HL-60 (cell line): ENCODE measurements around the gene SLC25A23.
A peak's percentile ranks its signal among the peaks of the same experiment; 100 is the strongest.

Source experiments
- DNase-seq, 2 experiments: peaks; one replicate each; pipeline ENCODE4 v3.0.0-alpha.2; 2010 to 2020; ENCODE audit warnings: low read depth in 1 of 2, low spot score in 1 of 2
- H3K27ac ChIP-seq: fragments of 250-450 bp; sonication (Bioruptor Pico); replicated peaks from 2 replicates; pipeline ENCODE4 v1.5.1; 2020; ENCODE audit warnings: mild to moderate bottlenecking, moderate library complexity
- H3K27me3 ChIP-seq: fragments of 250-450 bp; sonication (Bioruptor Pico); 2 replicates; pipeline ENCODE4 v1.5.1; 2021; ENCODE audit warnings: mild to moderate bottlenecking, moderate library complexity; ENCODE audit not compliant: insufficient read depth, poor library complexity, severe bottlenecking
- H3K4me3 ChIP-seq: replicated peaks from 2 replicates; pipeline ENCODE4 v1.5.1; 2011; ENCODE audit warnings: mild to moderate bottlenecking, control low read depth, low read length; ENCODE audit not compliant: insufficient read depth
- CTCF ChIP-seq: IDR thresholded peaks from one replicate; pipeline ENCODE4 v1.5.1; 2011; ENCODE audit warnings: low read length, control low read depth, inconsistent platforms; ENCODE audit not compliant: insufficient read depth
- GABPA ChIP-seq: IDR thresholded peaks from 2 replicates; pipeline ENCODE4 v1.6.1; 2012; ENCODE audit warnings: low read depth
- POLR2AphosphoS5 ChIP-seq: IDR thresholded peaks from 2 replicates; pipeline ENCODE4 v1.6.1; 2012; ENCODE audit warnings: low read depth
- REST ChIP-seq: IDR thresholded peaks from 2 replicates; pipeline ENCODE4 v1.6.1; 2012; ENCODE audit warnings: low read depth; ENCODE audit not compliant: insufficient replicate concordance
- SPI1 ChIP-seq: IDR thresholded peaks from 2 replicates; pipeline ENCODE4 v1.6.1; 2012; ENCODE audit warnings: low read depth, mild to moderate bottlenecking, borderline replicate concordance

SLC25A23 gene

GRCh38 chr19:6465006-6465405, 5.4 kb upstream of the SLC25A23 start:
- TF ChIP-seq SPI1, result no peak
- no peak for TF ChIP-seq REST
- no peak for TF ChIP-seq POLR2AphosphoS5
- no peak for TF ChIP-seq CTCF
- TF ChIP-seq GABPA, result no peak
- no peak overlapping the region for H3K4me3 ChIP-seq
- H3K27ac ChIP-seq, result no peak overlapping the region
- H3K27me3 ChIP-seq, result peaks cover 11% of the 10 kb centered on the region
- DNase-seq, result no peak

GRCh38 chr19:6464070-6464873, 4.7 kb upstream of the SLC25A23 start, which contains the start of gene CRB3:
CRB3 (plus strand) TSS chr19:6464271; CDS start chr19:6464702, 431 bp downstream.
- Histone ChIP-seq H3K27ac (no peak within 1 kb of the TSS), H3K27me3 (peaks cover 11% of the 10 kb centered on the region), H3K4me3 (no peak within 1 kb of the TSS)
- TF ChIP-seq CTCF (no peak), GABPA (no peak), POLR2AphosphoS5 (no peak), REST (no peak), SPI1 (no peak)
- DNase-seq, result no peak

GRCh38 chr19:6460099-6460884, 700 bp upstream of the SLC25A23 start:
- peak overlapping the region; percentile 61 for H3K27ac ChIP-seq
- H3K4me3 ChIP-seq, result peak overlapping the region; percentile 70
- DNase-seq, result peak; percentile 90 to 99
- H3K27me3 ChIP-seq, result peaks cover 11% of the 10 kb centered on the region
- TF ChIP-seq CTCF, result peak; percentile 55
- no peak for TF ChIP-seq REST
- TF ChIP-seq SPI1, result peak; percentile 48; the same call in 1 of the 2 replicates
